Ovary (tissue), 3 donors: ENCODE data around the gene INS.

Experiments
- POLR2A ChIP-seq: fragments of 450-650 bp; IDR thresholded peaks from one replicate; pipeline ENCODE4 v1.6.1; 2017; ENCODE audit warnings: antibody characterized with exemption, mild to moderate bottlenecking, moderate library complexity
- TF ChIP-seq, protein P1 (sequence below), 3 donors: fragments of 450-650 bp in 2 of 3; fragments of 200-600 bp in 1 of 3; IDR thresholded peaks; one replicate each; pipeline versions ENCODE4 v1.5.1 to v1.8.0; 2016 to 2022; ENCODE audit warnings: antibody characterized with exemption in 3 of 3, mild to moderate bottlenecking in 1 of 3
- donor health status: DM: no; HTN: no; CAD: no.

DNA sequence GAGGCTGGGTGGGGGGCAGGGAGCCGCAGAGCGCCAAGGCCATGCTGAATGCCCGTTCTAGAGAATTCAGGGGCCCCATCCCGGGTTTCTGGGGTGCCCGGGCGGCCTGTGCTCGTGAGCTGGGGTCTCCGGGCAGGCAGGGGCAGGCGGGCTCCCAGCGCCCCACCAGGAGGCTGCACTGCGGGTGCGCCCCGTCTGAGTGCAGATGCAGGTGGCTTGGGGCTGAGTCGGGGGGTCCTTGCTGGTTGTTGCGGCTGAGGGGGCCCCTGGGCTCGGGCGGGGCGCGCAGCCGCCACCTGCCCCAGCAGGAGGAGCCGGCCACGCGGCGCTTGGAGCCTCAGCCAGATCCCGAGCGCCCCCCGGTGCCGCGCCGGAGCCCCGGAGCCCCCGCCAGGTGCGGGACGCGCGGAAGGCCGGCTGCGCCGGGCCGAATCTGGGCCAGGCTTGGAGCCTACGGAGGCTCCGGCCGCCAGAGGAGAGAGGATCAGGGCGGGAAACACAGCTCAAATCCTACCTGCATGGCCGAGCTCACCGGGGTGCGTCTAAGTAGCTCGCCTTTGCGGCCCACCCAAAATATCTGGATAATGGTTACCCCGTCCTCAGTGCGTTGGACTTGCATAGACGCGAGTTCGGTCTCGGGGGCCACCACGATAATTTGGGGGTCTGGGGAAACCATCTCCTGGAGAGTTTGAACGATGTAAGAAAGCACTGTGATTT lies 21.2 kb downstream of the INS start:
- TF ChIP-seq, protein P1, sequence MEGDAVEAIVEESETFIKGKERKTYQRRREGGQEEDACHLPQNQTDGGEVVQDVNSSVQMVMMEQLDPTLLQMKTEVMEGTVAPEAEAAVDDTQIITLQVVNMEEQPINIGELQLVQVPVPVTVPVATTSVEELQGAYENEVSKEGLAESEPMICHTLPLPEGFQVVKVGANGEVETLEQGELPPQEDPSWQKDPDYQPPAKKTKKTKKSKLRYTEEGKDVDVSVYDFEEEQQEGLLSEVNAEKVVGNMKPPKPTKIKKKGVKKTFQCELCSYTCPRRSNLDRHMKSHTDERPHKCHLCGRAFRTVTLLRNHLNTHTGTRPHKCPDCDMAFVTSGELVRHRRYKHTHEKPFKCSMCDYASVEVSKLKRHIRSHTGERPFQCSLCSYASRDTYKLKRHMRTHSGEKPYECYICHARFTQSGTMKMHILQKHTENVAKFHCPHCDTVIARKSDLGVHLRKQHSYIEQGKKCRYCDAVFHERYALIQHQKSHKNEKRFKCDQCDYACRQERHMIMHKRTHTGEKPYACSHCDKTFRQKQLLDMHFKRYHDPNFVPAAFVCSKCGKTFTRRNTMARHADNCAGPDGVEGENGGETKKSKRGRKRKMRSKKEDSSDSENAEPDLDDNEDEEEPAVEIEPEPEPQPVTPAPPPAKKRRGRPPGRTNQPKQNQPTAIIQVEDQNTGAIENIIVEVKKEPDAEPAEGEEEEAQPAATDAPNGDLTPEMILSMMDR (IDR thresholded peaks at IDR 0.05): no peak
- no peak for TF ChIP-seq POLR2A
